NCI-H1417 (cell line): ENCODE measurements around the gene PPP1R16B.

Experiments
- DNase-seq, 3 experiments: peaks; one replicate each; lab custom pipeline; 2025; lab: John Stamatoyannopoulos, UW

The PPP1R16B gene

GRCh38 chr20:38965264-38965663, 159.8 kb downstream of the PPP1R16B start:
- DNase-seq = no peak

- no peak for DNase-seq
Measured at GRCh38 chr20:38968090-38968489, 162.6 kb downstream of the PPP1R16B start.

- DNase-seq = no peak
Measured at GRCh38 chr20:38969708-38970107, 164.2 kb downstream of the PPP1R16B start.

- no peak for DNase-seq
Measured at GRCh38 chr20:38970302-38970701, 164.8 kb downstream of the PPP1R16B start.
